Measurements from ENCODE around the gene TMEM183A. TPM values are rescaled to one million over a fixed set of nuclear protein-coding genes. Genes with fewer than 3 reads are reported as not detected.

Gene TMEM183A
- total and polyA plus RNA-seq, 11 donors = 9.5 to 45.7 (median 29.9) TPM

DNA sequence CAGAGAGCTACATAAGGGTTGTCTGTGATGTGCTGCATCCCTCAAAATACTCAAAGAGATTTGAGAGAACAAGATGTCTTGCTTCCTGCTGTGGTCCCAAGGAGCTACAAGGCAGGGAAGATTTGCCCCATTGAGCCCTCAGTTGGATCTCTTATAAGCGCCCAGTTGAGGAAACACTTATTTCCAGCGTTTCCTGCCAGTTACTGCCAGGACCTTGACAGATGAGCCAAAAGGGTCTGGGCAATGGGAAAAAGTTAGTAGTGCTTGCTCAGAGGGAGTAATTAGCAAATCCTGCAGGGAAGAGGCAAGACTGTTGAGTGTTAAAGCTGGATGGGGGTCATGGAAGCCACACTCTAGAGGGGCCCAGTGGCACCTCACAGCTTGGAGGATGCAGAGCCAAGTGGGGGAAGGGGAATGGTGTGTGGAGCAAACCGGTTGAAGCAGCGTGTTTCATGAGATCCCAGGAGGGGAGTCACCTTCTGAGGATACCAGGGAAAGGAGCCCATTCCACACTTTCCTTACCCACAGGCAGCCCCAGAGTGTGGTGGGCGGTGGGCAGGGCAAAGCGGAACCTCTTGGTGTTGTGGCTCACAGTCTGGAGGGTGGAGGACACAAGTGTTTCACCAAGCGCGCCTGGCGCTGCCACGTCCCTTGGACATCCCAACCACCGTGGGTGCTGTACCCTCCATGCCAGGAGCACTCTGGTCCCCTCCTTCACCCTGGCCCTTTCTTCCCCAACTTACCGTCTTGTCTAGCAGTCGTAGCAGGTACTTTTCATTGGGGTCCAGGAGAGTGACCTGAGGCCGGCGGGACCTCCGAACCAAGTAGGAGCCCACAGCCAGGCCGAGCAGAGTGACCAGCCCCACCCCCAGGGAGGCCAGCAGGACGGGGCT, 40.9 kb upstream of the TMEM183A start:
- Histone ChIP-seq H3K27ac (peak overlapping the region; percentile 80 to 99 (median 93)), H3K36me3 (peaks cover 0 to 40% (median 32%) of the 10 kb centered on the region in 9 donors), H3K4me3 (peak overlapping the region; percentile 68 to 97 (median 76)), H3K4me1 (peaks cover 0 to 56% (median 35%) of the 10 kb centered on the region in 12 donors), H3K9me3 (no peaks in the 10 kb centered on the region), H3K27me3 (no peaks in the 10 kb centered on the region)
- peak in 3 of 4 donors; percentile 0 to 2 (median 1) for ATAC-seq
- no peak for TF ChIP-seq POLR2A (IDR thresholded peaks at IDR 0.05)
- TF ChIP-seq, protein P1, sequence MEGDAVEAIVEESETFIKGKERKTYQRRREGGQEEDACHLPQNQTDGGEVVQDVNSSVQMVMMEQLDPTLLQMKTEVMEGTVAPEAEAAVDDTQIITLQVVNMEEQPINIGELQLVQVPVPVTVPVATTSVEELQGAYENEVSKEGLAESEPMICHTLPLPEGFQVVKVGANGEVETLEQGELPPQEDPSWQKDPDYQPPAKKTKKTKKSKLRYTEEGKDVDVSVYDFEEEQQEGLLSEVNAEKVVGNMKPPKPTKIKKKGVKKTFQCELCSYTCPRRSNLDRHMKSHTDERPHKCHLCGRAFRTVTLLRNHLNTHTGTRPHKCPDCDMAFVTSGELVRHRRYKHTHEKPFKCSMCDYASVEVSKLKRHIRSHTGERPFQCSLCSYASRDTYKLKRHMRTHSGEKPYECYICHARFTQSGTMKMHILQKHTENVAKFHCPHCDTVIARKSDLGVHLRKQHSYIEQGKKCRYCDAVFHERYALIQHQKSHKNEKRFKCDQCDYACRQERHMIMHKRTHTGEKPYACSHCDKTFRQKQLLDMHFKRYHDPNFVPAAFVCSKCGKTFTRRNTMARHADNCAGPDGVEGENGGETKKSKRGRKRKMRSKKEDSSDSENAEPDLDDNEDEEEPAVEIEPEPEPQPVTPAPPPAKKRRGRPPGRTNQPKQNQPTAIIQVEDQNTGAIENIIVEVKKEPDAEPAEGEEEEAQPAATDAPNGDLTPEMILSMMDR (IDR thresholded peaks at IDR 0.05) = no peak
- peak in 1 of 5 donors; percentile 19 for DNase-seq
- 28 to 42% (median 35%) methylated on average over 14 to 18 of the region's 18 CpGs for WGBS, 4 donors
- intact Hi-C loops (cut with DNase I) = loop anchor here in 3 of 10 donors (5.0 kb wide), 2 partner anchors 39 to 41 kb away; partner anchors contain the start of genes KLHL12 (in 2 of the 3) and TMEM183A (in 1 of the 3)

DNA sequence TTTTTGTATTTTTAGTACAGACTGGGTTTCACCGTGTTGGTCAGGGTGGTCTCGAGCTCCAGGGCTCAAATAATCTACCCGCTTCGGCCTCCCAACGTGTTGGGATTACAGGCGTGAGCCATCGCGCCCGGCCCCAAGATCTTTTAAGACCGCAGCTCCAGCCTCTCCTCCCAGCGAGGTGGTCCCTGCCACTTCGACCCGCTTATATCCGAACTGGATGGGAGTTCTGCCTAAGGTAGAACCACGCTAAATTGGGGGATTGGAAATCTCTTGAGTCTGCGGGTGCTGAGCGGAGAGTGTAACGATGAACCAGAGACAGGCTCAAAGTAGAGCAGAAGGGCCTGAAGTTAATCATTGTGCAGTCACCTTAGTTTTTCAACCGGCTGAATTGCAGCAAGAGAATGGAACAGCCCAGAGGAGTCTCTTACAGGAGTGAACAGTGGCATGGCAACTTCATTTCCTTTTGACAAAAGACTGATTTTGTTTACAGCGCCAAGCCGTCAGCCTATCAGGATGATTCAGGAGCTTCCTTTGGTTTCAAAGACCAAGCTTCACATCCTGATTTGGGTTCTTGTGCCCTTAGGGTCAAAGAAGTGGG, 39.4 kb upstream of the TMEM183A start:
- no peaks in the 10 kb centered on the region for H3K27me3 ChIP-seq
- DNase-seq = no peak
- TF ChIP-seq, protein P1 (IDR thresholded peaks at IDR 0.05) = no peak
- TF ChIP-seq POLR2A (IDR thresholded peaks at IDR 0.05) = no peak
- H3K36me3 ChIP-seq = peaks cover 0 to 25% (median 17%) of the 10 kb centered on the region in 9 donors
- intact Hi-C loops (cut with DNase I) = loop anchor here in 3 of 10 donors (1.0 to 5.0 kb wide), 3 partner anchors 40 kb away; partner anchors contain the start of genes KLHL12 (in 3 of the 3) and TMEM183A (in 1 of the 3)
- peak overlapping the region; percentile 8 to 97 (median 74) for H3K4me3 ChIP-seq
- no peak for ATAC-seq
- H3K9me3 ChIP-seq = no peaks in the 10 kb centered on the region
- H3K4me1 ChIP-seq = peaks cover 0 to 49% (median 35%) of the 10 kb centered on the region in 12 donors
- WGBS, 4 donors = 6 to 16% (median 11%) methylated on average over 11 to 21 of the region's 21 CpGs
- peak overlapping the region; percentile 4 to 99 (median 92) for H3K27ac ChIP-seq

DNA sequence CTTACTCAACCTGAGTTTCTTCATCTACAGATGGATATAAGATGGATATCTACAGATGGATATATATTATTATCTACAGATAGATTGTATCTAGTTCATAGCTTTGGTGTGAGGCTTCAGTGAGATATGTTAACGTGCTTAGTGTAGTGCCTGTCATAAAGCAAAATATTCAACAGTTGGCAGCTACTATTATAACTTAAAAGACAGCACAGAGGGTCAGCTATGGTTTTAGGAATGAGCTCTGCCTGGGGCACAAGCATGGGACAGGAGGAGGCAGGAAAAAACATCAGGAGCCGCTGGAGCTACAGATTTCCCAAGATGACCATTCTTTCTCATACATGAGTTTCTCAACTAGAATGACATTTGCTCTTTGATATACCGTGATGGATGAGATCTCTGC, 38.8 kb upstream of the TMEM183A start:
- Histone ChIP-seq H3K27me3 (no peaks in the 10 kb centered on the region), H3K36me3 (peaks cover 0 to 19% (median 11%) of the 10 kb centered on the region in 9 donors), H3K27ac (peak overlapping the region in 8 of 12 donors; percentile 71 to 99 (median 95)), H3K9me3 (no peaks in the 10 kb centered on the region), H3K4me3 (peak overlapping the region in 7 of 12 donors; percentile 68 to 97 (median 75)), H3K4me1 (peaks cover 0 to 45% (median 34%) of the 10 kb centered on the region in 12 donors)
- intact Hi-C loops (cut with DNase I) = loop anchor here in 3 of 10 donors (5.0 kb wide), 2 partner anchors 39 to 41 kb away; partner anchors contain the start of genes KLHL12 (in 2 of the 3) and TMEM183A (in 1 of the 3)
- 71 to 85% (median 79%) methylated on average over 3 of the region's 3 CpGs for WGBS, 4 donors
- TF ChIP-seq, protein P1 (IDR thresholded peaks at IDR 0.05) = no peak
- TF ChIP-seq POLR2A (IDR thresholded peaks at IDR 0.05) = no peak
- ATAC-seq (no peak), DNase-seq (no peak)
